Liver (tissue), 9 donors: ENCODE data around the gene MDM4. TPM values are rescaled to one million over a fixed set of nuclear protein-coding genes. Genes with fewer than 3 reads are reported as not detected.

ENCODE experiments used
- DNase-seq: peaks from one replicate; pipeline ENCODE4 v3.0.0-alpha.2; 2017; ENCODE audit warnings: low spot score
- H3K27ac ChIP-seq, 2 donors: one replicate each; pipeline ENCODE4 v1.7.0; 2013; ENCODE audit warnings: inconsistent platforms in 2 of 2, low read length in 2 of 2, control low read depth in 1 of 2, low read depth in 1 of 2, mild to moderate bottlenecking in 1 of 2
- H3K27me3 ChIP-seq, 4 donors: one replicate each; pipeline versions ENCODE4 v1.6.1 to v1.7.0; 2013; ENCODE audit warnings: low read length in 3 of 4, inconsistent platforms in 1 of 4, mild to moderate bottlenecking in 1 of 4, moderate library complexity in 1 of 4; ENCODE audit not compliant: control insufficient read depth in 4 of 4, insufficient read depth in 4 of 4
- H3K36me3 ChIP-seq, 4 donors: one replicate each; pipeline versions ENCODE4 v1.6.1 to v1.7.0; 2013; ENCODE audit warnings: low read length in 3 of 4, mild to moderate bottlenecking in 3 of 4, low read depth in 1 of 4, moderate library complexity in 1 of 4; ENCODE audit not compliant: control insufficient read depth in 4 of 4, insufficient read depth in 3 of 4
- H3K4me1 ChIP-seq, 4 donors: one replicate each; pipeline versions ENCODE4 v1.6.1 to v1.7.0; 2013; ENCODE audit warnings: low read length in 3 of 4, mild to moderate bottlenecking in 3 of 4, moderate library complexity in 1 of 4; ENCODE audit not compliant: control insufficient read depth in 4 of 4, insufficient read depth in 4 of 4
- H3K4me3 ChIP-seq, 3 donors: one replicate each; pipeline versions ENCODE4 v1.6.1 to v1.7.0; 2013; ENCODE audit warnings: low read length in 3 of 3, control low read depth in 1 of 3, low read depth in 1 of 3, mild to moderate bottlenecking in 1 of 3
- H3K9ac ChIP-seq, 2 donors: one replicate each; pipeline ENCODE4 v1.7.0; 2013; ENCODE audit warnings: low read length in 2 of 2, mild to moderate bottlenecking in 2 of 2, moderate library complexity in 2 of 2, control low read depth in 1 of 2, low read depth in 1 of 2
- H3K9me3 ChIP-seq, 4 donors: one replicate each; pipeline versions ENCODE4 v1.6.1 to v1.7.0; 2013; ENCODE audit warnings: low read length in 3 of 4; ENCODE audit not compliant: control insufficient read depth in 4 of 4
- CTCF ChIP-seq: fragments of 150-350 bp; IDR thresholded peaks from 2 replicates; pipeline ENCODE4 v1.5.1; 2017; ENCODE audit warnings: improper control_type of control experiment, low read depth, low read length; ENCODE audit not compliant: missing input control
- FOXA1 ChIP-seq: IDR thresholded peaks from 2 replicates; pipeline ENCODE4 v1.6.1; 2016; ENCODE audit warnings: antibody characterized with exemption
- FOXA2 ChIP-seq: IDR thresholded peaks from 2 replicates; pipeline ENCODE4 v1.6.1; 2016; ENCODE audit warnings: antibody characterized with exemption
- GABPA ChIP-seq, 2 donors: IDR thresholded peaks in 1 of 2; conservative IDR thresholded peaks in 1 of 2; 2 replicates each; pipeline ENCODE4 v1.6.1; 2016; ENCODE audit warnings: antibody characterized with exemption in 2 of 2, mild to moderate bottlenecking in 1 of 2, moderate library complexity in 1 of 2
- HNF4A ChIP-seq, 2 donors: conservative IDR thresholded peaks; 2 replicates each; pipeline ENCODE4 v1.6.1; 2016; ENCODE audit warnings: antibody characterized with exemption in 2 of 2, mild to moderate bottlenecking in 2 of 2
- HNF4G ChIP-seq: IDR thresholded peaks from 2 replicates; pipeline ENCODE4 v1.6.1; 2016; ENCODE audit warnings: antibody characterized with exemption
- JUND ChIP-seq, 2 donors: IDR thresholded peaks; 2 replicates each; pipeline ENCODE4 v1.6.1; 2016; ENCODE audit warnings: antibody characterized with exemption in 2 of 2
- NR2F2 ChIP-seq: IDR thresholded peaks from 2 replicates; pipeline ENCODE4 v1.6.1; 2016; ENCODE audit warnings: antibody characterized with exemption
- TAF1 ChIP-seq: conservative IDR thresholded peaks from 2 replicates; pipeline ENCODE4 v1.6.1; 2016; ENCODE audit warnings: antibody characterized with exemption, mild to moderate bottlenecking
- WGBS: extraction: QIAGEN DNeasy Blood & Tissue Kit; methylation state at CpG from one replicate; pipeline ENCODE4 v1.1.7; 2013; 5-methylcytosine and 5-hydroxymethylcytosine counted together
- polyA plus RNA-seq, 2 donors: library from polyadenylated mRNA; stranded (reverse) in 1 of 2; unstranded in 1 of 2; fragments of 200-250 nt in 1 of 2; fragments of >200 nt in 1 of 2; fragmentation: Nextera tagmentation in 1 of 2; extraction: Ambion mirVana in 1 of 2; gene quantifications; one replicate each; pipeline versions ENCODE4 v1.2.1 to v1.2.3, GENCODE V29; 2013 to 2015
- total RNA-seq, 2 donors: library from RNA; depleted of rRNA; stranded (reverse); fragments of >200 nt; gene quantifications; one replicate each; pipeline ENCODE4 v1.2.3, GENCODE V29; 2014
- TF ChIP-seq, protein P1 (sequence below): IDR thresholded peaks from 2 replicates; pipeline ENCODE4 v1.6.1; 2016; ENCODE audit warnings: antibody characterized with exemption, mild to moderate bottlenecking
- TF ChIP-seq, protein P2 (sequence below): IDR thresholded peaks from 2 replicates; pipeline ENCODE4 v1.6.1; 2016; ENCODE audit warnings: antibody characterized with exemption
- TF ChIP-seq, protein P3 (sequence below): IDR thresholded peaks from 2 replicates; pipeline ENCODE4 v1.6.1; 2016; ENCODE audit warnings: antibody characterized with exemption
- donor health status: healthy.
- donor health status: healthy.
- donor health status: healthy.
- donor health status: healthy.
- donor health status: healthy.

MDM4 gene
- total and polyA plus RNA-seq, 4 donors: 1.4 to 56.5 (median 21.6) TPM

GRCh38 chr1:204599596-204599995 lies 83.4 kb downstream of the MDM4 start (continued):
- TF ChIP-seq, protein P1, sequence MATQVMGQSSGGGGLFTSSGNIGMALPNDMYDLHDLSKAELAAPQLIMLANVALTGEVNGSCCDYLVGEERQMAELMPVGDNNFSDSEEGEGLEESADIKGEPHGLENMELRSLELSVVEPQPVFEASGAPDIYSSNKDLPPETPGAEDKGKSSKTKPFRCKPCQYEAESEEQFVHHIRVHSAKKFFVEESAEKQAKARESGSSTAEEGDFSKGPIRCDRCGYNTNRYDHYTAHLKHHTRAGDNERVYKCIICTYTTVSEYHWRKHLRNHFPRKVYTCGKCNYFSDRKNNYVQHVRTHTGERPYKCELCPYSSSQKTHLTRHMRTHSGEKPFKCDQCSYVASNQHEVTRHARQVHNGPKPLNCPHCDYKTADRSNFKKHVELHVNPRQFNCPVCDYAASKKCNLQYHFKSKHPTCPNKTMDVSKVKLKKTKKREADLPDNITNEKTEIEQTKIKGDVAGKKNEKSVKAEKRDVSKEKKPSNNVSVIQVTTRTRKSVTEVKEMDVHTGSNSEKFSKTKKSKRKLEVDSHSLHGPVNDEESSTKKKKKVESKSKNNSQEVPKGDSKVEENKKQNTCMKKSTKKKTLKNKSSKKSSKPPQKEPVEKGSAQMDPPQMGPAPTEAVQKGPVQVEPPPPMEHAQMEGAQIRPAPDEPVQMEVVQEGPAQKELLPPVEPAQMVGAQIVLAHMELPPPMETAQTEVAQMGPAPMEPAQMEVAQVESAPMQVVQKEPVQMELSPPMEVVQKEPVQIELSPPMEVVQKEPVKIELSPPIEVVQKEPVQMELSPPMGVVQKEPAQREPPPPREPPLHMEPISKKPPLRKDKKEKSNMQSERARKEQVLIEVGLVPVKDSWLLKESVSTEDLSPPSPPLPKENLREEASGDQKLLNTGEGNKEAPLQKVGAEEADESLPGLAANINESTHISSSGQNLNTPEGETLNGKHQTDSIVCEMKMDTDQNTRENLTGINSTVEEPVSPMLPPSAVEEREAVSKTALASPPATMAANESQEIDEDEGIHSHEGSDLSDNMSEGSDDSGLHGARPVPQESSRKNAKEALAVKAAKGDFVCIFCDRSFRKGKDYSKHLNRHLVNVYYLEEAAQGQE: no peak
- no peak for TF ChIP-seq CTCF

GRCh38 chr1:204600203-204600602 lies 84.0 kb downstream of the MDM4 start:
- Histone ChIP-seq H3K27ac (no peak overlapping the region), H3K4me3 (no peak overlapping the region), H3K9ac (no peak overlapping the region), H3K27me3 (no peaks in the 10 kb centered on the region), H3K9me3 (no peaks in the 10 kb centered on the region), H3K4me1 (peaks cover 0 to 3% (median 0%) of the 10 kb centered on the region in 4 donors), H3K36me3 (peaks cover 0 to 2% (median 0%) of the 10 kb centered on the region in 4 donors)
- TF ChIP-seq CTCF (no peak), FOXA2 (no peak), NR2F2 (no peak)
- WGBS: 93% methylated on average over 5 of the region's 5 CpGs
- no peak for DNase-seq

- DNase-seq: no peak
- Histone ChIP-seq H3K36me3 (no peaks in the 10 kb centered on the region), H3K9me3 (no peaks in the 10 kb centered on the region), H3K9ac (no peak overlapping the region), H3K4me3 (no peak overlapping the region), H3K4me1 (peaks cover 0 to 3% (median 0%) of the 10 kb centered on the region in 4 donors), H3K27ac (no peak overlapping the region), H3K27me3 (no peaks in the 10 kb centered on the region)
- 97% methylated on average over 4 of the region's 4 CpGs for WGBS
- TF ChIP-seq HNF4A (conservative IDR thresholded peaks at IDR 0.05): no peak
- no peak for TF ChIP-seq GABPA (IDR thresholded peaks at IDR 0.05 in 1 of 2, conservative IDR thresholded peaks at IDR 0.05 in 1 of 2)
- TF ChIP-seq, protein P2, sequence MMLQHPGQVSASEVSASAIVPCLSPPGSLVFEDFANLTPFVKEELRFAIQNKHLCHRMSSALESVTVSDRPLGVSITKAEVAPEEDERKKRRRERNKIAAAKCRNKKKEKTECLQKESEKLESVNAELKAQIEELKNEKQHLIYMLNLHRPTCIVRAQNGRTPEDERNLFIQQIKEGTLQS: no peak
- no peak for TF ChIP-seq FOXA2
- no peak for TF ChIP-seq HNF4G
- TF ChIP-seq FOXA1: no peak
- TF ChIP-seq, protein P1: no peak
- no peak for TF ChIP-seq JUND (IDR thresholded peaks at IDR 0.05)
- no peak for TF ChIP-seq NR2F2
- TF ChIP-seq, protein P3, sequence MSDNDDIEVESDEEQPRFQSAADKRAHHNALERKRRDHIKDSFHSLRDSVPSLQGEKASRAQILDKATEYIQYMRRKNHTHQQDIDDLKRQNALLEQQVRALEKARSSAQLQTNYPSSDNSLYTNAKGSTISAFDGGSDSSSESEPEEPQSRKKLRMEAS: no peak
- TF ChIP-seq TAF1: no peak
- no peak for TF ChIP-seq CTCF
Observed at GRCh38 chr1:204600968-204601367, 84.8 kb downstream of the MDM4 start.
